WTC11 (cell line): ENCODE data around the gene ITK. TPM values are rescaled to one million over a fixed set of nuclear protein-coding genes. Genes with fewer than 3 reads are reported as not detected.

ENCODE experiments used
- ATAC-seq: fragments of 200-7000 bp; cut with Tn5 transposase; 2 replicates; pipeline ENCODE4 v1.10.0; 2021; ENCODE audit warnings: mild to moderate bottlenecking, moderate library complexity
- CTCF ChIA-PET: fragments of 300-600 bp; sonication (Branson Sonifier 250); formaldehyde crosslinking; loops from one replicate; lab custom pipeline; 2021; ENCODE audit warnings: antibody characterized with exemption; lab: Charles Lee
- POLR2A ChIA-PET: fragments of 350-600 bp; sonication (Branson Sonifier 250); formaldehyde crosslinking; loops from one replicate; lab custom pipeline; 2021; ENCODE audit warnings: antibody characterized with exemption; lab: Charles Lee
- DNase-seq: peaks from one replicate; pipeline ENCODE4 v3.0.0; 2021; ENCODE audit warnings: low spot score
- H3K27ac Mint-ChIP-seq: 2 replicates; pipeline ENCODE4 v1.8.0; 2021; ENCODE audit warnings: mixed read lengths
- H3K27me3 Mint-ChIP-seq: 2 replicates; pipeline ENCODE4 v1.8.0; 2021; ENCODE audit warnings: low read depth, mild to moderate bottlenecking, moderate library complexity, mixed read lengths
- H3K36me3 Mint-ChIP-seq: 2 replicates; pipeline ENCODE4 v1.8.0; 2021; ENCODE audit warnings: mixed read lengths
- H3K4me1 Mint-ChIP-seq: 2 replicates; pipeline ENCODE4 v1.8.0; 2022; ENCODE audit warnings: mixed read lengths
- H3K4me3 Mint-ChIP-seq: 2 replicates; pipeline ENCODE4 v1.8.0; 2021; ENCODE audit warnings: mild to moderate bottlenecking, moderate library complexity, mixed read lengths
- H3K9me3 Mint-ChIP-seq: 2 replicates; pipeline ENCODE4 v1.8.0; 2021; ENCODE audit warnings: mixed read lengths
- ARID4B ChIP-seq: sonication (generic); formaldehyde crosslinking; IDR thresholded peaks from 2 replicates; pipeline ENCODE4 v1.8.0; 2023; ENCODE audit warnings: missing genetic modification reagents, mild to moderate bottlenecking, borderline replicate concordance
- ATF3 ChIP-seq: sonication (generic); formaldehyde crosslinking; conservative IDR thresholded peaks from 2 replicates; pipeline ENCODE4 v1.8.1; 2022; ENCODE audit warnings: mild to moderate bottlenecking, missing genetic modification reagents
- ERG ChIP-seq: fragments of 250-450 bp; sonication (Bioruptor Pico); IDR thresholded peaks from 2 replicates; pipeline ENCODE4 v1.8.0; 2021; ENCODE audit warnings: mild to moderate bottlenecking
- FOXJ3 ChIP-seq: sonication (generic); formaldehyde crosslinking; IDR thresholded peaks from 2 replicates; pipeline ENCODE4 v1.9.0; 2021; ENCODE audit warnings: missing genetic modification reagents, mild to moderate bottlenecking, borderline replicate concordance
- JAZF1 ChIP-seq: fragments of 250-450 bp; sonication (Bioruptor Pico); IDR thresholded peaks from 2 replicates; pipeline ENCODE4 v1.9.0; 2021; ENCODE audit warnings: moderate library complexity, mild to moderate bottlenecking, inconsistent platforms
- NFATC4 ChIP-seq: fragments of 250-450 bp; sonication (Bioruptor Pico); IDR thresholded peaks from 2 replicates; pipeline ENCODE4 v1.9.0; 2021; ENCODE audit warnings: mild to moderate bottlenecking
- NR1H2 ChIP-seq: sonication (generic); formaldehyde crosslinking; IDR thresholded peaks from 2 replicates; pipeline ENCODE4 v1.9.0; 2021; ENCODE audit warnings: mild to moderate bottlenecking, moderate library complexity, missing genetic modification reagents
- PRDM15 ChIP-seq: sonication (generic); formaldehyde crosslinking; IDR thresholded peaks from 2 replicates; pipeline ENCODE4 v1.8.0; 2022; ENCODE audit warnings: missing genetic modification reagents
- ZBTB21 ChIP-seq: sonication (generic); formaldehyde crosslinking; IDR thresholded peaks from 2 replicates; pipeline ENCODE4 v1.8.1; 2023; ENCODE audit warnings: mild to moderate bottlenecking, missing genetic modification reagents, borderline replicate concordance
- ZBTB43 ChIP-seq: sonication (generic); formaldehyde crosslinking; IDR thresholded peaks from 2 replicates; pipeline ENCODE4 v1.8.1; 2023; ENCODE audit warnings: mild to moderate bottlenecking, missing genetic modification reagents
- ZNF219 ChIP-seq: sonication (generic); formaldehyde crosslinking; IDR thresholded peaks from 2 replicates; pipeline ENCODE4 v1.8.0; 2023; ENCODE audit warnings: missing genetic modification reagents, mild to moderate bottlenecking, borderline replicate concordance
- ZNF425 ChIP-seq: fragments of 250-450 bp; sonication (Bioruptor Pico); conservative IDR thresholded peaks from 2 replicates; pipeline ENCODE4 v1.9.0; 2021; ENCODE audit warnings: mild to moderate bottlenecking
- ZSCAN18 ChIP-seq: fragments of 250-450 bp; sonication (Bioruptor Pico); IDR thresholded peaks from 2 replicates; pipeline ENCODE4 v2.1.2; 2022; ENCODE audit warnings: mild to moderate bottlenecking, moderate library complexity
- total RNA-seq: library from RNA; stranded (reverse); gene quantifications from 3 replicates; pipeline ENCODE4 v1.2.3, GENCODE V29; 2021

Gene ITK
- total RNA-seq, 1 experiment from 2014 or later, result 0.52 TPM

- no peak for TF ChIP-seq ZBTB43 (CRISPR knock-in tag)
Observed at GRCh38 chr5:157292599-157292998, 112.0 kb downstream of the ITK start (continued).

GRCh38 chr5:157294407-157295091 is 113.9 kb downstream of the ITK start:
- CTCF ChIA-PET, result interaction anchor here (1.0 to 1.7 kb wide), 7 partner anchors 9 to 293 kb away, joined by 3 to 21 read pairs (median 5); no protein-coding TSS in a partner anchor
- H3K4me1 Mint-ChIP-seq, result no peaks in the 10 kb centered on the region
- no peak overlapping the region for H3K4me3 Mint-ChIP-seq
- no peak overlapping the region for H3K27ac Mint-ChIP-seq
- peaks cover 33% of the 10 kb centered on the region for H3K36me3 Mint-ChIP-seq
- no peak for DNase-seq
- ATAC-seq, result peak; percentile 91
- no peaks in the 10 kb centered on the region for H3K27me3 Mint-ChIP-seq
- no peak for TF ChIP-seq ZBTB21 (CRISPR knock-in tag)
- no peak for TF ChIP-seq JAZF1
- no peak for TF ChIP-seq ZSCAN18 (CRISPR knock-in tag)
- no peak for TF ChIP-seq ZNF219 (CRISPR knock-in tag)
- TF ChIP-seq NFATC4 (CRISPR knock-in tag), result no peak
- TF ChIP-seq ATF3 (CRISPR knock-in tag), result no peak
- TF ChIP-seq ARID4B (CRISPR knock-in tag), result no peak
- no peak for TF ChIP-seq FOXJ3 (CRISPR knock-in tag)
- no peak for TF ChIP-seq NR1H2 (CRISPR knock-in tag)
- no peak for TF ChIP-seq PRDM15
- TF ChIP-seq ERG (CRISPR knock-in tag), result no peak
- TF ChIP-seq ZNF425 (CRISPR knock-in tag), result no peak
- H3K9me3 Mint-ChIP-seq, result no peaks in the 10 kb centered on the region
- POLR2A ChIA-PET, result interaction anchor here (0.6 kb wide), 1 partner anchor 8 kb away, joined by 3 read pairs; no protein-coding TSS in a partner anchor
